CD14-positive monocyte (primary cell): Measurements from ENCODE around the gene PLK5. TPM values are rescaled to one million over a fixed set of nuclear protein-coding genes. Genes with fewer than 3 reads are reported as not detected.

Experiments used
- DNase-seq, 3 donors: peaks; one replicate each; pipeline ENCODE4 v3.0.0-alpha.2; 2011 to 2022
- H2AFZ ChIP-seq: 2 replicates; pipeline ENCODE4 v1.6.0; 2012; ENCODE audit warnings: mild to moderate bottlenecking, low read depth, low read length, inconsistent platforms; ENCODE audit not compliant: insufficient read depth, poor library complexity, severe bottlenecking
- H3K27ac ChIP-seq, 2 donors: 1 replicate in 1 of 2; 2 replicates in 1 of 2; pipeline ENCODE4 v1.5.1; 2012 to 2013; ENCODE audit warnings: low read length in 2 of 2, control low read depth in 1 of 2, inconsistent platforms in 1 of 2, low read depth in 1 of 2, mild to moderate bottlenecking in 1 of 2
- H3K27me3 ChIP-seq, 2 donors: one replicate each; pipeline versions ENCODE4 v1.6.0 to v1.6.1; 2011 to 2013; ENCODE audit warnings: low read length in 2 of 2; ENCODE audit not compliant: control insufficient read depth in 2 of 2, insufficient read depth in 2 of 2
- H3K36me3 ChIP-seq, 2 donors: replicated peaks in 1 of 2; 1 replicate in 1 of 2; 2 replicates in 1 of 2; pipeline versions ENCODE4 v1.5.1 to v1.6.1; 2012 to 2013; ENCODE audit warnings: low read length in 2 of 2, control low read depth in 1 of 2, inconsistent platforms in 1 of 2, mild to moderate bottlenecking in 1 of 2; ENCODE audit not compliant: insufficient read depth in 2 of 2, control insufficient read depth in 1 of 2
- H3K4me1 ChIP-seq, 2 donors: 1 replicate in 1 of 2; 2 replicates in 1 of 2; pipeline versions ENCODE4 v1.5.1 to v1.6.1; 2012 to 2013; ENCODE audit warnings: low read length in 2 of 2, control low read depth in 1 of 2, inconsistent platforms in 1 of 2, mild to moderate bottlenecking in 1 of 2, moderate library complexity in 1 of 2; ENCODE audit not compliant: insufficient read depth in 2 of 2, control insufficient read depth in 1 of 2
- H3K4me2 ChIP-seq: replicated peaks from 2 replicates; pipeline ENCODE3; 2012; ENCODE audit warnings: low read length, moderate library complexity, mild to moderate bottlenecking; ENCODE audit not compliant: poor library complexity, severe bottlenecking; ENCODE audit errors: extremely low read depth
- H3K4me3 ChIP-seq, 3 experiments: fragments of 200-600 bp in 1 of 3; sonication (generic) in 1 of 3; replicated peaks in 1 of 3; 1 replicate in 2 of 3; 2 replicates in 1 of 3; pipeline ENCODE4 v1.5.1; 2011 to 2013; ENCODE audit warnings: low read length in 3 of 3, mild to moderate bottlenecking in 3 of 3, control low read depth in 2 of 3, low read depth in 2 of 3, inconsistent platforms in 1 of 3, moderate library complexity in 1 of 3
- H3K79me2 ChIP-seq: 2 replicates; pipeline ENCODE4 v1.6.0; 2012; ENCODE audit warnings: mild to moderate bottlenecking, control low read depth, inconsistent platforms, low read length, moderate library complexity; ENCODE audit not compliant: insufficient read depth
- H3K9ac ChIP-seq: 2 replicates; pipeline ENCODE4 v1.6.0; 2017; ENCODE audit warnings: low read length, mild to moderate bottlenecking; ENCODE audit not compliant: insufficient read depth, poor library complexity, severe bottlenecking
- H3K9me3 ChIP-seq, 2 donors: replicated peaks in 1 of 2; 1 replicate in 1 of 2; 2 replicates in 1 of 2; pipeline versions ENCODE4 v1.5.1 to v1.6.1; 2012 to 2013; ENCODE audit warnings: low read length in 2 of 2, control low read depth in 1 of 2; ENCODE audit not compliant: control insufficient read depth in 1 of 2, insufficient read depth in 1 of 2
- H4K20me1 ChIP-seq: 2 replicates; pipeline ENCODE4 v1.6.0; 2012; ENCODE audit warnings: mild to moderate bottlenecking, low read length, control low read depth, moderate library complexity; ENCODE audit not compliant: insufficient read depth
- H3K27ac Mint-ChIP-seq, 7 donors: one replicate each; pipeline ENCODE4 v1.8.0; 2020; ENCODE audit warnings: mild to moderate bottlenecking in 7 of 7, mixed read lengths in 7 of 7, moderate library complexity in 6 of 7, inconsistent platforms in 2 of 7
- H3K27me3 Mint-ChIP-seq, 3 donors: one replicate each; pipeline ENCODE4 v1.8.0; 2021 to 2022; ENCODE audit warnings: low read depth in 3 of 3, mild to moderate bottlenecking in 3 of 3, mixed read lengths in 3 of 3, moderate library complexity in 3 of 3, inconsistent platforms in 1 of 3
- H3K36me3 Mint-ChIP-seq, 2 donors: one replicate each; pipeline ENCODE4 v1.8.0; 2020; ENCODE audit warnings: mixed read lengths in 2 of 2, inconsistent platforms in 1 of 2, mild to moderate bottlenecking in 1 of 2
- H3K4me1 Mint-ChIP-seq: one replicate; pipeline ENCODE4 v1.8.0; 2020; ENCODE audit warnings: mild to moderate bottlenecking, mixed read lengths
- H3K4me3 Mint-ChIP-seq, 2 donors: one replicate each; pipeline ENCODE4 v1.8.0; 2020; ENCODE audit warnings: mild to moderate bottlenecking in 2 of 2, mixed read lengths in 2 of 2, moderate library complexity in 1 of 2
- H3K9me3 Mint-ChIP-seq, 7 donors: one replicate each; pipeline ENCODE4 v1.8.0; 2020 to 2022; ENCODE audit warnings: mixed read lengths in 7 of 7, mild to moderate bottlenecking in 6 of 7, moderate library complexity in 6 of 7, inconsistent platforms in 2 of 7
- CTCF ChIP-seq: fragments of 200-600 bp; IDR thresholded peaks from one replicate; pipeline ENCODE4 v1.8.0; 2022; ENCODE audit warnings: antibody characterized with exemption, mild to moderate bottlenecking
- WGBS: methylation state at CpG from one replicate; pipeline ENCODE4 v1.1.5; 2013; ENCODE audit warnings: missing lambda C conversion rate; ENCODE audit not compliant: insufficient coverage; 5-methylcytosine and 5-hydroxymethylcytosine counted together
- intact Hi-C, 2 donors: fragments of 100-400 bp; cut with micrococcal nuclease; formaldehyde crosslinking; loops; one replicate each; pipeline versions ENCODE4 v1.15.0 to v1.15.1; 2023
- polyA plus RNA-seq, 3 donors: library from polyadenylated mRNA; depleted of rRNA in 1 of 3; unstranded in 2 of 3; stranded (reverse) in 1 of 3; fragments of 300-500 nt in 2 of 3; fragments of >200 nt in 1 of 3; fragmentation: Illumina TruSeq in 2 of 3; gene quantifications; 1 replicate in 2 of 3; 2 replicates in 1 of 3; pipeline ENCODE4 v1.2.3, GENCODE V29; 2012 to 2021

PLK5 gene
- polyA plus RNA-seq, 3 donors: not detected

GRCh38 chr19:1492474-1493006, 31.3 kb upstream of the PLK5 start:
- Histone ChIP-seq H3K4me3 (no peak overlapping the region), H3K9me3 (no peaks in the 10 kb centered on the region), H3K36me3 (no peaks in the 10 kb centered on the region), H3K4me2 (no peak overlapping the region), H3K9ac (no peak overlapping the region), H3K27me3 (peaks cover 0 to 21% of the 10 kb centered on the region in 2 donors), H3K27ac (no peak overlapping the region), H3K79me2 (no peaks in the 10 kb centered on the region), H2AFZ (no peak overlapping the region), H4K20me1 (no peaks in the 10 kb centered on the region), H3K4me1 (peaks cover 18 to 35% of the 10 kb centered on the region in 2 donors)
- Mint-ChIP-seq H3K4me3 (peak overlapping the region in 1 of 2 donors; percentile 30), H3K4me1 (peaks cover 20% of the 10 kb centered on the region), H3K36me3 (no peaks in the 10 kb centered on the region), H3K27me3 (peaks cover 14 to 31% (median 31%) of the 10 kb centered on the region in 3 donors), H3K27ac (no peak overlapping the region), H3K9me3 (peaks cover 0 to 6% (median 0%) of the 10 kb centered on the region in 7 donors)
- intact Hi-C loops: loop anchor here in 1 of 2 donors (5.0 kb wide), 1 partner anchor 75 kb away; the partner anchor contains the start of gene MEX3D
- DNase-seq: no peak
- no peak for TF ChIP-seq CTCF
- 95% methylated on average over 3 of the region's 10 CpGs for WGBS

GRCh38 chr19:1494115-1494815, 29.6 kb upstream of the PLK5 start:
- Histone ChIP-seq H3K36me3 (no peaks in the 10 kb centered on the region), H3K4me2 (no peak overlapping the region), H3K9ac (no peak overlapping the region), H3K27ac (no peak overlapping the region), H3K4me3 (no peak overlapping the region), H3K79me2 (no peaks in the 10 kb centered on the region), H3K27me3 (peaks cover 0 to 21% of the 10 kb centered on the region in 2 donors), H3K4me1 (peaks cover 14 to 24% of the 10 kb centered on the region in 2 donors), H2AFZ (no peak overlapping the region), H4K20me1 (no peaks in the 10 kb centered on the region), H3K9me3 (no peaks in the 10 kb centered on the region)
- no peaks in the 10 kb centered on the region for H3K36me3 Mint-ChIP-seq
- 88% methylated on average over 10 of the region's 15 CpGs for WGBS
- no peak overlapping the region for H3K27ac Mint-ChIP-seq
- H3K9me3 Mint-ChIP-seq: peaks cover 0 to 5% (median 0%) of the 10 kb centered on the region in 7 donors
- no peak for TF ChIP-seq CTCF
- no peak for DNase-seq
- H3K27me3 Mint-ChIP-seq: peaks cover 14 to 31% (median 31%) of the 10 kb centered on the region in 3 donors
- peaks cover 16% of the 10 kb centered on the region for H3K4me1 Mint-ChIP-seq
- intact Hi-C loops: loop anchor here in 1 of 2 donors (5.0 kb wide), 1 partner anchor 73 kb away; the partner anchor contains the start of gene MEX3D
- H3K4me3 Mint-ChIP-seq: no peak overlapping the region
